Gastroesophageal sphincter (tissue), 4 donors: ENCODE data around the gene SMKR1. TPM values are rescaled to one million over a fixed set of nuclear protein-coding genes. Genes with fewer than 3 reads are reported as not detected.

Source experiments
- ATAC-seq: fragments of 150-250 bp; one replicate; pipeline ENCODE4 v1.9.1; 2016; ENCODE audit warnings: mild to moderate bottlenecking, moderate library complexity
- H3K27ac ChIP-seq, 4 donors: fragments of 200-600 bp; sonication (generic) in 3 of 4; 1 replicate in 3 of 4; 2 replicates in 1 of 4; pipeline ENCODE4 v1.5.1; 2016 to 2019
- H3K27me3 ChIP-seq: fragments of 200-600 bp; sonication (generic); one replicate; pipeline ENCODE4 v1.5.1; 2019
- H3K36me3 ChIP-seq, 2 donors: fragments of 200-600 bp; sonication (generic); one replicate each; pipeline ENCODE4 v1.5.1; 2019; ENCODE audit warnings: control low read depth in 1 of 2
- H3K4me1 ChIP-seq, 3 donors: fragments of 200-600 bp; sonication (generic); 1 replicate in 2 of 3; 2 replicates in 1 of 3; pipeline ENCODE4 v1.5.1; 2016 to 2019; ENCODE audit warnings: control low read depth in 2 of 3
- H3K4me3 ChIP-seq, 2 donors: fragments of 200-600 bp; sonication (generic); one replicate each; pipeline ENCODE4 v1.5.1; 2019; ENCODE audit warnings: mild to moderate bottlenecking in 1 of 2, moderate library complexity in 1 of 2
- H3K9me3 ChIP-seq, 3 donors: fragments of 200-600 bp; sonication (generic); one replicate each; pipeline ENCODE4 v1.5.1; 2017 to 2019; ENCODE audit warnings: control low read depth in 2 of 3
- CTCF ChIP-seq, 4 experiments: fragments of 200-600 bp in 2 of 4; fragments of 450-650 bp in 2 of 4; sonication (generic) in 1 of 4; IDR thresholded peaks; one replicate each; pipeline ENCODE4 v1.5.1; 2017 to 2019; ENCODE audit warnings: antibody characterized with exemption in 4 of 4, mild to moderate bottlenecking in 2 of 4, moderate library complexity in 2 of 4
- EP300 ChIP-seq: sonication (generic); formaldehyde crosslinking; IDR thresholded peaks from one replicate; pipeline ENCODE4 v1.6.1; 2017; ENCODE audit warnings: antibody characterized with exemption, mild to moderate bottlenecking
- POLR2A ChIP-seq, 2 donors: fragments of 450-650 bp; IDR thresholded peaks; one replicate each; pipeline ENCODE4 v1.6.1; 2017; ENCODE audit warnings: antibody characterized with exemption in 2 of 2, mild to moderate bottlenecking in 2 of 2, moderate library complexity in 1 of 2
- POLR2AphosphoS5 ChIP-seq: sonication (generic); formaldehyde crosslinking; IDR thresholded peaks from one replicate; pipeline ENCODE4 v1.6.1; 2017; ENCODE audit warnings: antibody characterized with exemption
- WGBS, 2 donors: methylation state at CpG; one replicate each; pipeline ENCODE4 v1.1.5; 2018; ENCODE audit warnings: low coverage in 1 of 2; 5-methylcytosine and 5-hydroxymethylcytosine counted together
- total RNA-seq, 4 donors: library from RNA; depleted of rRNA; stranded (reverse); fragments of >200 nt; gene quantifications; one replicate each; pipeline ENCODE4 v1.1.0, GENCODE V29; 2016

Gene SMKR1
- total RNA-seq, 4 donors from 2014 or later, result not detected

DNA sequence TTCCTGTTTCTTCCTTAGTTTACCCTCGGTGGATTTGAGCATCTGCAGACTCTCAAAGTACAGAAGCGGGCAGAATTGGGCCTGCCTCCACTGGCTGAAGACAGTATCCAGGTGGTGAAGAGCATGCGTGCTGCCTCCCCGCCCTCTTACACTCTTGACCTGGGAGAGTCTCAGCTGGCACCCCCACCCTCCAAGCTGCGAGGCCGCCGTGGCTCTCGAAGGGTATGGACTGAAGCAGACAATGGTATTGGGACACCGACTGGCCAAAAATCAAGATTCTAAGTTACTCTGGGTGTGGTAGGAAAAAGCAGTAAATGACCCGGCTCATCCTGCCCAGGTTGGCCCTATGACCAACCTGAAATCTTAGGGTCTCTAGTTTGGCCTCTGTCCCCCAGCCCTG, 45.9 kb upstream of the SMKR1 start:
- WGBS, 2 donors, result 80 to 86% methylated on average over 2 to 4 of the region's 10 CpGs
- no peaks in the 10 kb centered on the region for H3K4me1 ChIP-seq
- peaks cover 0 to 38% of the 10 kb centered on the region in 2 donors for H3K36me3 ChIP-seq
- H3K27me3 ChIP-seq, result no peaks in the 10 kb centered on the region
- ATAC-seq, result no peak
- H3K9me3 ChIP-seq, result no peaks in the 10 kb centered on the region
- TF ChIP-seq EP300 (no peak), POLR2AphosphoS5 (no peak), CTCF (IDR thresholded peaks at IDR 0.05) (no peak), POLR2A (IDR thresholded peaks at IDR 0.05) (no peak)
- no peak overlapping the region for H3K4me3 ChIP-seq
- no peak overlapping the region for H3K27ac ChIP-seq

- Histone ChIP-seq H3K4me1 (no peaks in the 10 kb centered on the region), H3K27ac (no peak overlapping the region), H3K27me3 (no peaks in the 10 kb centered on the region), H3K4me3 (no peak overlapping the region), H3K9me3 (no peaks in the 10 kb centered on the region), H3K36me3 (peaks cover 0 to 38% of the 10 kb centered on the region in 2 donors)
- WGBS, 2 donors, result 88 to 89% methylated on average over 3 of the region's 3 CpGs
- no peak for TF ChIP-seq EP300
- no peak for TF ChIP-seq POLR2A (IDR thresholded peaks at IDR 0.05)
- ATAC-seq, result no peak
Observed at GRCh38 chr7:129457101-129457500, 45.2 kb upstream of the SMKR1 start.

DNA sequence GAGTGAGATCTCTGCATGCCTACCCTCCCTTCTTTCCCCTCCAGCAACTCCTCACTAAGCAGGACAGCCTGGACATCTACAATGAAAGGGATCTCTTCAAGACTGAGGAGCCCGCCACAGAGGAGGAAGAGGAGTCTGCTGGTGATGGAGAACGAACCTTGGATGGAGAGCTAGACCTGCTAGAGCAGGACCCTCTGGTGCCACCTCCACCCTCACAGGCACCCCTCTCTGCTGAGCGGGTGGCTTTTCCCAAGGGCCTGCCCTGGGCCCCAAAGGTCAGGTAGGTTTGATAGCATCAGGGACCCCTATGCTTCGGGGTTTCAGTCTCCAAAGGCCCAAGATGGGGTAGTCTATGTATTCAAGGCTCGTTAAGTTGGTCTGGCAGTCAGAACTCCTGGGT, 44.2 kb upstream of the SMKR1 start:
- Histone ChIP-seq H3K36me3 (peaks cover 0 to 38% of the 10 kb centered on the region in 2 donors), H3K9me3 (no peaks in the 10 kb centered on the region), H3K4me1 (no peaks in the 10 kb centered on the region), H3K4me3 (no peak overlapping the region), H3K27me3 (no peaks in the 10 kb centered on the region), H3K27ac (no peak overlapping the region)
- ATAC-seq, result no peak
- no peak for TF ChIP-seq CTCF (IDR thresholded peaks at IDR 0.05)
- TF ChIP-seq POLR2AphosphoS5, result no peak
- 93% methylated on average over 5 of the region's 5 CpGs; no CpG with 5 or more reads in 1 of the 2 donors for WGBS, 2 donors

- no peak for TF ChIP-seq CTCF (IDR thresholded peaks at IDR 0.05)
- TF ChIP-seq EP300, result no peak
- no peak for TF ChIP-seq POLR2AphosphoS5
- no peak for TF ChIP-seq POLR2A (IDR thresholded peaks at IDR 0.05)
- ATAC-seq, result no peak
- no peaks in the 10 kb centered on the region for H3K9me3 ChIP-seq
- H3K36me3 ChIP-seq, result peaks cover 0 to 30% of the 10 kb centered on the region in 2 donors
- no peak overlapping the region for H3K4me3 ChIP-seq
- WGBS, 2 donors, result 94 to 100% methylated on average over 2 of the region's 2 CpGs
- no peaks in the 10 kb centered on the region for H3K4me1 ChIP-seq
- H3K27me3 ChIP-seq, result no peaks in the 10 kb centered on the region
- H3K27ac ChIP-seq, result no peak overlapping the region
Observed at GRCh38 chr7:129461809-129462208, 40.5 kb upstream of the SMKR1 start.

DNA sequence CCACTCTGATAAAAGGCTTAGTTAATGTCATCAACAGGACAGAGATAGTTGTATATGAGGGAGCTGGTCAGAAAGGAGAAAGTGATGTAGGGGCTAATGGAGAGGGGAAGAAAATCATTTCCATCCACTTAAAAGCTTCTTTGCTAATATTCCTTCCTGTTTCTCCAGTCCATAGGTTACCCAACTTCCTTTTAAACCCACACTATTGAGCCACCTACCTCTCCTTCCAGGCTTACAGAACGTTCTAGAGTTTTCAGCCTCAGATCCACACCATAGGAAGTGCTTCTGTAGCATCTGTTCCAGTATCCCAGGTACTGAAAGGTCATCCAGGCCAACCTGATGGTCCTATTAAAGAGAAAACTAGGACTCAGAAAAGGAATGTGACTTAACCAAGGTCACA, 39.9 kb upstream of the SMKR1 start:
- H3K9me3 ChIP-seq, result no peaks in the 10 kb centered on the region
- H3K36me3 ChIP-seq, result peaks cover 0 to 24% of the 10 kb centered on the region in 2 donors
- no peaks in the 10 kb centered on the region for H3K4me1 ChIP-seq
- H3K27ac ChIP-seq, result no peak overlapping the region
- no peak for TF ChIP-seq POLR2A (IDR thresholded peaks at IDR 0.05)
- no peak for TF ChIP-seq POLR2AphosphoS5
- TF ChIP-seq CTCF (IDR thresholded peaks at IDR 0.05), result no peak
- TF ChIP-seq EP300, result no peak
- WGBS, 2 donors, result 80% methylated on average over 1 of the region's 1 CpG; no CpG with 5 or more reads in 1 of the 2 donors
- ATAC-seq, result no peak
- no peak overlapping the region for H3K4me3 ChIP-seq
- no peaks in the 10 kb centered on the region for H3K27me3 ChIP-seq
